Activated CD8-positive, alpha-beta T cell treated with anti-CD3 and anti-CD28 coated beads, Interleukin-2, amount 10 ng/mL, durations not matched to agents 7 days and 5 days (primary cell): ENCODE measurements around the gene FRAS1. TPM values are rescaled to one million over a fixed set of nuclear protein-coding genes. Genes with fewer than 3 reads are reported as not detected.
"Not testable (repeated sequence)": the region's sequence is repeated elsewhere in the genome, so short reads cannot be mapped to it uniquely, and the experiment has no call there.

ENCODE experiments used
- ATAC-seq: fragments of 150-1000 bp; cut with Tn5 transposase; one replicate; pipeline ENCODE4 v1.10.0; 2021; ENCODE audit warnings: moderate library complexity
- CTCF ChIA-PET: fragments of 350-600 bp; sonication (Branson Sonifier 250); formaldehyde crosslinking; loops from one replicate; lab custom pipeline; 2021; ENCODE audit warnings: antibody characterized with exemption; lab: Charles Lee
- POLR2A ChIA-PET: fragments of 350-600 bp; sonication (Branson Sonifier 250); formaldehyde crosslinking; loops from one replicate; lab custom pipeline; 2021; ENCODE audit warnings: antibody characterized with exemption; lab: Charles Lee
- DNase-seq: peaks from one replicate; pipeline ENCODE4 v3.0.0-alpha.2; 2020
- H3K27ac Mint-ChIP-seq: one replicate; pipeline ENCODE4 v1.8.0; 2021; ENCODE audit warnings: mild to moderate bottlenecking, mixed read lengths
- H3K27me3 Mint-ChIP-seq: one replicate; pipeline ENCODE4 v1.8.0; 2021; ENCODE audit warnings: low read depth, mixed read lengths
- H3K36me3 Mint-ChIP-seq: one replicate; pipeline ENCODE4 v1.8.0; 2021; ENCODE audit warnings: low read depth, mixed read lengths
- H3K4me1 Mint-ChIP-seq: one replicate; pipeline ENCODE4 v1.8.0; 2021; ENCODE audit warnings: low read depth, mixed read lengths
- H3K4me3 Mint-ChIP-seq: one replicate; pipeline ENCODE4 v1.8.0; 2021; ENCODE audit warnings: mild to moderate bottlenecking, mixed read lengths
- H3K9me3 Mint-ChIP-seq: one replicate; pipeline ENCODE4 v1.8.0; 2022; ENCODE audit warnings: mixed read lengths; ENCODE audit not compliant: insufficient read depth
- total RNA-seq, 2 experiments: library from RNA; stranded (reverse); gene quantifications; one replicate each; pipeline ENCODE4 v1.2.3, GENCODE V29; 2021

FRAS1 gene
- total RNA-seq, 2 experiments from 2014 or later: 0.08 TPM; not detected in 1

GRCh38 chr4:78156520-78156919, 99.4 kb downstream of the FRAS1 start:
- CTCF ChIA-PET: no interaction called here
- no peak overlapping the region for H3K27ac Mint-ChIP-seq

GRCh38 chr4:78162342-78162741, 105.2 kb downstream of the FRAS1 start:
- Mint-ChIP-seq H3K9me3 (no peaks in the 10 kb centered on the region), H3K36me3 (no peaks in the 10 kb centered on the region), H3K4me3 (no peak overlapping the region), H3K4me1 (peaks cover 6% of the 10 kb centered on the region), H3K27me3 (peaks cover 20% of the 10 kb centered on the region), H3K27ac (no peak overlapping the region)
- POLR2A ChIA-PET: no interaction called here
- DNase-seq (no peak), ATAC-seq (no peak)
- CTCF ChIA-PET: no interaction called here

More at GRCh38 chr4:78156520-78156919, 99.4 kb downstream of the FRAS1 start:
- H3K9me3 Mint-ChIP-seq: no peaks in the 10 kb centered on the region
- DNase-seq (no peak), ATAC-seq (no peak)
- H3K4me3 Mint-ChIP-seq: no peak overlapping the region
- H3K4me1 Mint-ChIP-seq: no peaks in the 10 kb centered on the region
- POLR2A ChIA-PET: no interaction called here
- H3K27me3 Mint-ChIP-seq: peaks cover 25% of the 10 kb centered on the region
- H3K36me3 Mint-ChIP-seq: no peaks in the 10 kb centered on the region

DNA sequence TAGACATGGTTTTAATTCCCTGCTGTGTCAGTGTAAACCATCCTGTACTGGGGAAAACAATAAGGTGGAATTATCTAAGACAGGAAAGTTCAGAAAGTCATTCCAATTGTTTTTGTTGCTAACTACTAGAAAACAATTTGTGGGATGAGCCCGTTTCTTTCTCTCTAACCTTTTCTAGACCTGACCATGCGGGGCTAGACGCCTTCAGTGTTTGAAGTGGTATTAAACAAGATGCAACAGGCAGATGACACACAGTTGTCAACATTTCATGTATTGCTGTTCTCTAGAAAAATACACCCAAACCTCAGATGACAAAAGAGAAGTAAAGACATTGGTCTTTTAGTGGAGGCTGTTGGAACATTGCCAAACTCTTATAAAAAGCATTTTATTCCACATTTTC, 105.7 kb downstream of the FRAS1 start:
- DNase-seq (no peak), ATAC-seq (no peak)
- H3K9me3 Mint-ChIP-seq: no peaks in the 10 kb centered on the region
- POLR2A ChIA-PET: no interaction called here
- peaks cover 15% of the 10 kb centered on the region for H3K27me3 Mint-ChIP-seq
- no peak overlapping the region for H3K4me3 Mint-ChIP-seq
- H3K4me1 Mint-ChIP-seq: peaks cover 6% of the 10 kb centered on the region
- CTCF ChIA-PET: no interaction called here
- no peaks in the 10 kb centered on the region for H3K36me3 Mint-ChIP-seq
- no peak overlapping the region for H3K27ac Mint-ChIP-seq

- CTCF ChIA-PET: no interaction called here
- H3K27ac Mint-ChIP-seq: no peak overlapping the region
- POLR2A ChIA-PET: no interaction called here
- no peaks in the 10 kb centered on the region for H3K36me3 Mint-ChIP-seq
- no peak for ATAC-seq
- no peak overlapping the region for H3K4me3 Mint-ChIP-seq
- peaks cover 6% of the 10 kb centered on the region for H3K4me1 Mint-ChIP-seq
- H3K27me3 Mint-ChIP-seq: peaks cover 9% of the 10 kb centered on the region
- H3K9me3 Mint-ChIP-seq: no peaks in the 10 kb centered on the region
- no peak for DNase-seq
These were observed 108.6 kb downstream of the FRAS1 start for GRCh38 chr4:78165758-78166157.

DNA sequence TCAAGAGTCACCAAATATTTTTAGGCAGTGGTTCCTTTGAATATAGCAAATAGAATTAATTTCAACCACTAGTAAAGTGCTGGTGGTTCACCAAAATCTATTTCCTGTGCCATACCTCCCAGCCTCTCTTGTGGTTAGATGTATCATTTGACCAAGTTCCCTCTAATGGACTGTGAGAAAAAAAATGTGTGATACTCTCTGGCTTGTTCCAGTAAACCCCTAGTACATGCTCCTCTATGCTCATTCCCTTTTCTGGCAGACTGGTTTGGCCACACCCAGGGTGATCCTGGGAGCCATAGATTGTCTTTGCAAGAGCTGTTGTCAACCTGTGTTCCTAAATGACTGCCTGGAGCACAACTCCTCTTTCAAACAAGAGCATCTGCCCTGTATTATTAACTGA, 109.5 kb downstream of the FRAS1 start:
- H3K36me3 Mint-ChIP-seq: no peaks in the 10 kb centered on the region
- DNase-seq: no peak
- H3K4me3 Mint-ChIP-seq: no peak overlapping the region
- peaks cover 6% of the 10 kb centered on the region for H3K4me1 Mint-ChIP-seq
- no peak overlapping the region for H3K27ac Mint-ChIP-seq
- no peak for ATAC-seq
- ChIA-PET CTCF (no interaction called here), POLR2A (no interaction called here)
- no peaks in the 10 kb centered on the region for H3K9me3 Mint-ChIP-seq
- peaks cover 8% of the 10 kb centered on the region for H3K27me3 Mint-ChIP-seq

GRCh38 chr4:78167510-78167909, 110.4 kb downstream of the FRAS1 start:
- no peak for ATAC-seq
- H3K27ac Mint-ChIP-seq: no peak overlapping the region
- POLR2A ChIA-PET: no interaction called here
- CTCF ChIA-PET: no interaction called here
- H3K4me3 Mint-ChIP-seq: no peak overlapping the region
- H3K9me3 Mint-ChIP-seq: no peaks in the 10 kb centered on the region
- peaks cover 13% of the 10 kb centered on the region for H3K27me3 Mint-ChIP-seq
- no peaks in the 10 kb centered on the region for H3K36me3 Mint-ChIP-seq
- peaks cover 6% of the 10 kb centered on the region for H3K4me1 Mint-ChIP-seq
- DNase-seq: no peak

DNA sequence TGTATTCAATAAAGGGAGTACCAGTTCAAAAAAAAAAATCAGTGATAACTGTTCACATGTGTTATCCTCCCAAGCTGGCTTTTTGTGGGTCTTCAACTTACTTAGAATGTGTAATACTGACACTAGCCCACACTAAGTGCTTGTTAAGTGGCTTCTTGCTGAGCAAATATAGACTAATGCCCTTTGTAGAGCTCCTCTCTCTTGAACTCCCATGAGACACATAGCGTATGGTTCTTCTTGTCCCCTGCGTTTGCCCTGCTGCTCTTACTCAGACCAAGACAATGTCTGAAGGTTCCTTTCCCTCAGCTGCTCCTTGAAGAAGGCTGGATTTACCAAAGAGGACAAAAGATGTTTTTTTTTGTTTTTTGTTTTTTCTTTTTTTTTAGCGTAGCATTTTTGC, 110.9 kb downstream of the FRAS1 start:
- DNase-seq (no peak), ATAC-seq (no peak)
- Mint-ChIP-seq H3K9me3 (no peaks in the 10 kb centered on the region), H3K27me3 (peaks cover 11% of the 10 kb centered on the region), H3K27ac (no peak overlapping the region), H3K4me1 (peaks cover 6% of the 10 kb centered on the region), H3K36me3 (no peaks in the 10 kb centered on the region), H3K4me3 (no peak overlapping the region)
- ChIA-PET CTCF (interaction anchor here (1.5 kb wide), 1 partner anchor 9 kb away, joined by 3 read pairs; no protein-coding TSS in a partner anchor), POLR2A (no interaction called here)

DNA sequence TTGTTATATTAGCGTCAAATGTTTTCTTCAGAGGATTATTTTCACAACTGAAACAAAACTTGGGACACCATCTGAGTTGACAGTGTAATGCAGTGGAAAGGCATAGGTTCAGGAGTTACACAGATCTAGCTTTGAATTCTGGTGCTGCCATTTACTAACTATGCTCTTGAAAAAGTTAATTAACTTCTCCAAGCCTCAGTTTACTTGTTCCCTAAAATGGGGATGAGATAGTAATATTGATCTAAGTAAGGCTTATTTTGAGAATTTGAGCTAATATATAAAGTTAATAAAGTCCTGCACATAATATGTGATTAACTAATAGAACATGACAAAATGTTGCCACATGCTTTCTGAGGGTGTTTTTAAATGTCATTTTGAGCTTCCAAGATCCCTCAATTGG, 112.6 kb downstream of the FRAS1 start:
- H3K27me3 Mint-ChIP-seq: peaks cover 8% of the 10 kb centered on the region
- CTCF ChIA-PET: interaction anchor here (1.5 kb wide), 1 partner anchor 7 kb away, joined by 3 read pairs; no protein-coding TSS in a partner anchor
- POLR2A ChIA-PET: no interaction called here
- peaks cover 6% of the 10 kb centered on the region for H3K4me1 Mint-ChIP-seq
- H3K9me3 Mint-ChIP-seq: no peaks in the 10 kb centered on the region
- no peak overlapping the region for H3K4me3 Mint-ChIP-seq
- no peak overlapping the region for H3K27ac Mint-ChIP-seq
- no peaks in the 10 kb centered on the region for H3K36me3 Mint-ChIP-seq
- DNase-seq: no peak
- ATAC-seq: no peak

GRCh38 chr4:78171482-78171881, 114.4 kb downstream of the FRAS1 start:
- H3K27me3 Mint-ChIP-seq: peaks cover 14% of the 10 kb centered on the region
- CTCF ChIA-PET: interaction anchor here (1.5 kb wide), 1 partner anchor 212 kb away, joined by 4 read pairs; no protein-coding TSS in a partner anchor
- DNase-seq: no peak

DNA sequence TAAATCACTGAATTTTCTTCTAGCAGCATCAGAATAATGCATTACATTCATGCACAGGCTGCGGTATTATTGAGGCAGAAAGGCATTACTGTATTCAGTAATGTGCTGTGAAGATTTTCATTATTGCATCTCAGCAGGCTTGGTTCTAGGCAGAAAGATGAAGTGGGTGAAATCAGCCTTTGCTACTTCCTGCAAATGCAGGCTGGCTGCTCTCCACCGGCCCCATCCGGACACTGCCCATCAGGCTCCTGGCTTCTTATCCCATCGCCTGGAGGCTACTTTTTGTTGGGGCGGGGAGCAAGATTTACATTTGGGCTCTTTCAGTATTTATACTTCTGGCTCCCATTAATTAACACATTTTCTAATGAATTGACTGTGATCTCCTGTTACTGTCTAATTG, 117.8 kb downstream of the FRAS1 start:
- Mint-ChIP-seq H3K9me3 (no peaks in the 10 kb centered on the region), H3K36me3 (no peaks in the 10 kb centered on the region), H3K27ac (no peak overlapping the region), H3K4me1 (no peaks in the 10 kb centered on the region), H3K27me3 (peaks cover 14% of the 10 kb centered on the region), H3K4me3 (no peak overlapping the region)
- ATAC-seq (no peak), DNase-seq (no peak)
- POLR2A ChIA-PET: no interaction called here
- CTCF ChIA-PET: no interaction called here

More at GRCh38 chr4:78171482-78171881, 114.4 kb downstream of the FRAS1 start:
- H3K4me3 Mint-ChIP-seq: no peak overlapping the region
- no peak overlapping the region for H3K27ac Mint-ChIP-seq
- H3K9me3 Mint-ChIP-seq: no peaks in the 10 kb centered on the region
- POLR2A ChIA-PET: no interaction called here
- H3K4me1 Mint-ChIP-seq: peaks cover 6% of the 10 kb centered on the region
- H3K36me3 Mint-ChIP-seq: no peaks in the 10 kb centered on the region
- no peak for ATAC-seq

DNA sequence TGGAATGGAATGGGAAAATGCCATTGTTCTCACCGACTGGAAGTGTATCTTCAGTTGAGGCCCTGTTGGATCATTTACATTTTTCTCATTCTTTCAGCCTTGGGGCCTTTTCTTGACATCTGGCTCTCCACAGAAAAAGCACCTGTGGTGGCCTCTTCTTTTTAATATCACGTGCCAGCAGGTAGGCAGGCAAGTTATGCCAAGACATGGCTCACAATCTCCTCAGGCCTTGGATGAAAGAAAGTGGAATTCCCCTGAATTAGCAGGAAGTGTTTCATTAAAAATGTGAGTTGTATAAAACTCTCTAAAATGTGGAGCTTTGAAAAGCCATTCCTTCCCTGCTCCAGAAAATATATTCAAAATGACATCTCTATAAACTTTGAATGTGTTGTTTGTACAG, 122.1 kb downstream of the FRAS1 start:
- Mint-ChIP-seq H3K4me3 (no peak overlapping the region), H3K9me3 (no peaks in the 10 kb centered on the region), H3K36me3 (no peaks in the 10 kb centered on the region), H3K27me3 (peaks cover 8% of the 10 kb centered on the region), H3K27ac (no peak overlapping the region), H3K4me1 (no peaks in the 10 kb centered on the region)
- DNase-seq (no peak), ATAC-seq (no peak)
- CTCF ChIA-PET: no interaction called here
- POLR2A ChIA-PET: no interaction called here

GRCh38 chr4:78181681-78182234, 124.6 kb downstream of the FRAS1 start:
- H3K4me1 Mint-ChIP-seq, H3K27me3 Mint-ChIP-seq, H3K9me3 Mint-ChIP-seq, CTCF ChIA-PET, POLR2A ChIA-PET, ATAC-seq, H3K27ac Mint-ChIP-seq, H3K4me3 Mint-ChIP-seq, DNase-seq, H3K36me3 Mint-ChIP-seq: not testable (repeated sequence)

- DNase-seq (no peak), ATAC-seq (no peak)
- peaks cover 5% of the 10 kb centered on the region for H3K27me3 Mint-ChIP-seq
- H3K4me1 Mint-ChIP-seq: no peaks in the 10 kb centered on the region
- ChIA-PET POLR2A (interaction anchor here (0.6 kb wide), 1 partner anchor 22 kb away, joined by 3 read pairs; no protein-coding TSS in a partner anchor), CTCF (no interaction called here)
- no peak overlapping the region for H3K27ac Mint-ChIP-seq
- no peaks in the 10 kb centered on the region for H3K9me3 Mint-ChIP-seq
- no peaks in the 10 kb centered on the region for H3K36me3 Mint-ChIP-seq
- H3K4me3 Mint-ChIP-seq: no peak overlapping the region
These were observed 127.5 kb downstream of the FRAS1 start for GRCh38 chr4:78184584-78184983.
